HPDE6-E6E7 (cell line): ENCODE measurements around the gene LATS2.

Source experiments
- DNase-seq: peaks from one replicate; pipeline ENCODE4 v3.0.0; 2011; ENCODE audit warnings: missing footprints; ENCODE audit errors: extremely low spot score

LATS2 gene

GRCh38 chr13:21018220-21018619 lies 43.2 kb downstream of the LATS2 start:
- no peak for DNase-seq

- DNase-seq = no peak
Observed at GRCh38 chr13:21016487-21016886, 44.9 kb downstream of the LATS2 start.

GRCh38 chr13:21015284-21015683 lies 46.1 kb downstream of the LATS2 start:
- DNase-seq = no peak

- DNase-seq = no peak
Observed at GRCh38 chr13:21014502-21015170, 46.8 kb downstream of the LATS2 start.

GRCh38 chr13:21014139-21014501 lies 47.3 kb downstream of the LATS2 start:
- DNase-seq = no peak

GRCh38 chr13:21013682-21014038 lies 47.7 kb downstream of the LATS2 start:
- DNase-seq = no peak

- DNase-seq = no peak
Observed at GRCh38 chr13:21012841-21013681, 48.3 kb downstream of the LATS2 start.

- DNase-seq = no peak
Observed at GRCh38 chr13:21012211-21012610, 49.2 kb downstream of the LATS2 start.

GRCh38 chr13:21011378-21011777 lies 50.0 kb downstream of the LATS2 start:
- DNase-seq = no peak

- no peak for DNase-seq
Observed at GRCh38 chr13:21010621-21011020, 50.8 kb downstream of the LATS2 start.

- DNase-seq = no peak
Observed at GRCh38 chr13:21009036-21009435, 52.4 kb downstream of the LATS2 start.

GRCh38 chr13:21008026-21008425 lies 53.4 kb downstream of the LATS2 start:
- DNase-seq = no peak

- no peak for DNase-seq
Observed at GRCh38 chr13:21006141-21007005, 55.0 kb downstream of the LATS2 start.

GRCh38 chr13:21005193-21005592 lies 56.2 kb downstream of the LATS2 start:
- no peak for DNase-seq

- no peak for DNase-seq
Observed at GRCh38 chr13:21001471-21001870, 59.9 kb downstream of the LATS2 start.

- DNase-seq = no peak
Observed at GRCh38 chr13:21000647-21001046, 60.7 kb downstream of the LATS2 start.

- DNase-seq = no peak
Observed at GRCh38 chr13:20998649-20999415, 62.6 kb downstream of the LATS2 start.

GRCh38 chr13:20997301-20998161 lies 63.9 kb downstream of the LATS2 start:
- DNase-seq = no peak

GRCh38 chr13:20995245-20995838 lies 66.0 kb downstream of the LATS2 start:
- no peak for DNase-seq

GRCh38 chr13:20994441-20994821 lies 67.0 kb downstream of the LATS2 start:
- DNase-seq = no peak
